ENCODE results near the gene MRPL44. TPM values are rescaled to one million over a fixed set of nuclear protein-coding genes. Genes with fewer than 3 reads are reported as not detected.

Gene MRPL44
- total RNA-seq: 22.1 and 24.5 TPM in 2 replicates

GRCh38 chr2:223957092-223957851 is at the start of gene MRPL44:
Gene MRPL44, plus strand, starts transcription at chr2:223957463. Its CDS starts 10 bp downstream, at chr2:223957473.

GRCh38 chr2:223944703-223945531 is 12.3 kb upstream of the MRPL44 start, which contains the start of gene WDFY1:
Gene WDFY1, minus strand, starts transcription at chr2:223945335. Its CDS starts 51 bp downstream, at chr2:223945284.

Other genes with a start within 250 kb of the MRPL44 start
- 6.4 and 7.7 TPM in 2 replicates for gene AP1S3, start 119.9 kb upstream of the MRPL44 start, total RNA-seq
- gene WDFY1, start 12.1 kb upstream of the MRPL44 start, total RNA-seq: 88.8 and 103 TPM in 2 replicates
- 173 and 709 TPM in 2 replicates for gene SERPINE2, start 81.8 kb downstream of the MRPL44 start, total RNA-seq